ENCODE results near the gene MBD6. TPM values are rescaled to one million over a fixed set of nuclear protein-coding genes. Genes with fewer than 3 reads are reported as not detected.
"Not testable (repeated sequence)": the region's sequence is repeated elsewhere in the genome, so short reads cannot be mapped to it uniquely, and the experiment has no call there.

Gene MBD6
- total RNA-seq, 2 donors from 2014 or later = 66.4 to 77.5 TPM

- ATAC-seq = no peak
- Mint-ChIP-seq H3K27ac (no peak overlapping the region), H3K9me3 (no peaks in the 10 kb centered on the region), H3K36me3 (peaks cover 11 to 19% of the 10 kb centered on the region in 2 donors)
- DNase-seq (ENCODE audit: low spot score in 2 of 2) = no peak
These were observed 39.2 kb upstream of the MBD6 start for GRCh38 chr12:57483466-57483865.

GRCh38 chr12:57485695-57486094 is 36.9 kb upstream of the MBD6 start:
- Mint-ChIP-seq H3K36me3 (peaks cover 25 to 27% of the 10 kb centered on the region in 2 donors), H3K27ac (no peak overlapping the region), H3K9me3 (no peaks in the 10 kb centered on the region)
- ATAC-seq (no peak), DNase-seq (ENCODE audit: low spot score in 2 of 2) (no peak)

- no peak for ATAC-seq
- no peak for DNase-seq (ENCODE audit: low spot score in 2 of 2)
- peaks cover 36 to 38% of the 10 kb centered on the region in 2 donors for H3K36me3 Mint-ChIP-seq
- peak overlapping the region; percentile 95 to 98 for H3K27ac Mint-ChIP-seq
- no peaks in the 10 kb centered on the region for H3K9me3 Mint-ChIP-seq
These were observed 35.5 kb upstream of the MBD6 start for GRCh38 chr12:57487055-57487596.

GRCh38 chr12:57487597-57488401 is 34.8 kb upstream of the MBD6 start, which contains the start of gene MARS1:
Gene MARS1 (plus strand): TSS chr12:57488068. CDS start chr12:57488091, 23 bp downstream.
- peaks cover 36 to 44% of the 10 kb centered on the region in 2 donors for H3K36me3 Mint-ChIP-seq
- H3K27ac Mint-ChIP-seq = peak within 1 kb of the TSS; percentile 95 to 98
- H3K9me3 Mint-ChIP-seq = no peaks in the 10 kb centered on the region
- peak; percentile 90 to 93 for DNase-seq (ENCODE audit: low spot score in 2 of 2)
- ATAC-seq = peak; percentile 95 to 98

GRCh38 chr12:57488402-57489156 is 34.0 kb upstream of the MBD6 start:
- no peak for ATAC-seq
- no peak for DNase-seq (ENCODE audit: low spot score in 2 of 2)
- peaks cover 36 to 47% of the 10 kb centered on the region in 2 donors for H3K36me3 Mint-ChIP-seq
- H3K27ac Mint-ChIP-seq = peak overlapping the region; percentile 95 to 98
- no peaks in the 10 kb centered on the region for H3K9me3 Mint-ChIP-seq

GRCh38 chr12:57489157-57489641 is 33.4 kb upstream of the MBD6 start:
- peaks cover 36 to 47% of the 10 kb centered on the region in 2 donors for H3K36me3 Mint-ChIP-seq

GRCh38 chr12:57490126-57490525 is 32.5 kb upstream of the MBD6 start:
- DNase-seq (ENCODE audit: low spot score in 2 of 2) (no peak), ATAC-seq (no peak)
- Mint-ChIP-seq H3K27ac (no peak overlapping the region), H3K9me3 (no peaks in the 10 kb centered on the region), H3K36me3 (peaks cover 36 to 47% of the 10 kb centered on the region in 2 donors)

More at GRCh38 chr12:57489157-57489641, 33.4 kb upstream of the MBD6 start:
- Mint-ChIP-seq H3K9me3 (no peaks in the 10 kb centered on the region), H3K27ac (peak overlapping the region; percentile 95 to 98)
- ATAC-seq = peak in 1 of 2 donors; percentile 16
- DNase-seq (ENCODE audit: low spot score in 2 of 2) = no peak

- DNase-seq (ENCODE audit: low spot score in 2 of 2) (no peak), ATAC-seq (no peak)
- H3K27ac Mint-ChIP-seq = peak overlapping the region in 1 of 2 donors; percentile 46
These were observed 31.0 kb upstream of the MBD6 start for GRCh38 chr12:57491393-57492280.

GRCh38 chr12:57495051-57495701 is 27.4 kb upstream of the MBD6 start:
- ATAC-seq; H3K9me3 Mint-ChIP-seq; DNase-seq (ENCODE audit: low spot score in 2 of 2); H3K27ac Mint-ChIP-seq: not testable (repeated sequence)
- H3K36me3 Mint-ChIP-seq = peaks cover 34 to 50% of the 10 kb centered on the region in 2 donors

More at GRCh38 chr12:57491393-57492280, 31.0 kb upstream of the MBD6 start:
- Mint-ChIP-seq H3K36me3 (peaks cover 36 to 47% of the 10 kb centered on the region in 2 donors), H3K9me3 (no peaks in the 10 kb centered on the region)

- peaks cover 0 to 4% of the 10 kb centered on the region in 2 donors for H3K9me3 Mint-ChIP-seq
- ATAC-seq (peak; percentile 64 to 75), DNase-seq (ENCODE audit: low spot score in 2 of 2) (no peak)
- peaks cover 38 to 49% of the 10 kb centered on the region in 2 donors for H3K36me3 Mint-ChIP-seq
- peak overlapping the region; percentile 6 to 53 for H3K27ac Mint-ChIP-seq
These were observed 25.8 kb upstream of the MBD6 start for GRCh38 chr12:57496822-57497221.

- DNase-seq (ENCODE audit: low spot score in 2 of 2) (no peak), ATAC-seq (no peak)
- H3K9me3 Mint-ChIP-seq = peaks cover 0 to 4% of the 10 kb centered on the region in 2 donors
- peak overlapping the region; percentile 6 to 65 for H3K27ac Mint-ChIP-seq
- peaks cover 40 to 52% of the 10 kb centered on the region in 2 donors for H3K36me3 Mint-ChIP-seq
These were observed 25.1 kb upstream of the MBD6 start for GRCh38 chr12:57497223-57498131.

- ATAC-seq (no peak), DNase-seq (ENCODE audit: low spot score in 2 of 2) (no peak)
- peak overlapping the region in 1 of 2 donors; percentile 6 for H3K27ac Mint-ChIP-seq
- H3K9me3 Mint-ChIP-seq = peaks cover 0 to 4% of the 10 kb centered on the region in 2 donors
- peaks cover 40 to 47% of the 10 kb centered on the region in 2 donors for H3K36me3 Mint-ChIP-seq
These were observed 24.5 kb upstream of the MBD6 start for GRCh38 chr12:57498132-57498502.

GRCh38 chr12:57498571-57498970 is 24.1 kb upstream of the MBD6 start:
- H3K27ac Mint-ChIP-seq = peak overlapping the region in 1 of 2 donors; percentile 6
- ATAC-seq (no peak), DNase-seq (ENCODE audit: low spot score in 2 of 2) (no peak)
- H3K9me3 Mint-ChIP-seq = peaks cover 0 to 4% of the 10 kb centered on the region in 2 donors
- H3K36me3 Mint-ChIP-seq = peaks cover 40 to 47% of the 10 kb centered on the region in 2 donors

GRCh38 chr12:57500213-57500612 is 22.4 kb upstream of the MBD6 start:
- Mint-ChIP-seq H3K27ac (no peak overlapping the region), H3K9me3 (peaks cover 0 to 4% of the 10 kb centered on the region in 2 donors), H3K36me3 (peaks cover 40 to 54% of the 10 kb centered on the region in 2 donors)
- DNase-seq (ENCODE audit: low spot score in 2 of 2) (no peak), ATAC-seq (no peak)

Measured in activated naive CD4-positive, alpha-beta T cell treated with anti-CD3 and anti-CD28 coated beads, Interleukin-2, amount 50 U/mL, for 72 hours (primary cell).